GM10266 (cell line): ENCODE measurements around the gene SLC8B1.

ENCODE experiments used
- DNase-seq: peaks from one replicate; pipeline ENCODE4 v3.0.0; 2012; ENCODE audit errors: extremely low spot score
- TF ChIP-seq, protein P1 (sequence below): IDR thresholded peaks from 2 replicates; pipeline ENCODE4 v1.5.1; 2012; ENCODE audit warnings: mild to moderate bottlenecking, low read depth; ENCODE audit not compliant: control insufficient read depth, insufficient read depth; ENCODE audit errors: missing control alignments

The SLC8B1 gene

DNA sequence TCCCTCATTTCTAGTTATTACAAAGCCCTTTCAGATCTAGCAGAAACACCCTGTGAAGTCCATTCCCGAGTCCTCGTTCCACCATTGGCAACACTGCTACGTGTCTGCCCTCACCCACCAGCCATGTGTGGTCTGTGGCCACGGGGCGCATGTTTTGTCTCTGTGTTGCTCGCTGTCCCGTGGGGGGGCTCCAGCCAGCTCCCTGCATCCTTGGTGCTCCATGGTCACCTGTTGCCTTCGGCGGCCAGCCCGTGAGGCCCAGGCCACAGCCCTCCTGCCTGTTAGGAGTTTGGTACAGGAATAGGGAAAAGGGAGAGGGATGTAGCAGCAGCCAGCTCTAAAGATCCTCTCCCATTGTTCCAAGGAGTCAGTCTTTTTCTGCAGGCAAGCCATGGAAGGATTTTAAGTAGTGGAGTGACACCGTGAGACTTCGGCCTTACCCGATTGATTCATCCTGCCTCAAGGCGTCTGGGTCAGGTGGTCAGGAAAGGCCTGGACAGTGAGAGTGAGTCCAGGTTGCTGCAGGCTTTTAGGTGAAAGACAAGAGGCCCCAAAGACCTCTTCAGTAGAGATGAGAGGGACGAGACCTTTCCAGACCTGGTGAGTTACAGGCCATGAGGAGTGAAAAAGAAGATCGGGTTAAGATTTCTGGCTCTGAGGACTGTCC, 83.4 kb downstream of the SLC8B1 start:
- TF ChIP-seq, protein P1, sequence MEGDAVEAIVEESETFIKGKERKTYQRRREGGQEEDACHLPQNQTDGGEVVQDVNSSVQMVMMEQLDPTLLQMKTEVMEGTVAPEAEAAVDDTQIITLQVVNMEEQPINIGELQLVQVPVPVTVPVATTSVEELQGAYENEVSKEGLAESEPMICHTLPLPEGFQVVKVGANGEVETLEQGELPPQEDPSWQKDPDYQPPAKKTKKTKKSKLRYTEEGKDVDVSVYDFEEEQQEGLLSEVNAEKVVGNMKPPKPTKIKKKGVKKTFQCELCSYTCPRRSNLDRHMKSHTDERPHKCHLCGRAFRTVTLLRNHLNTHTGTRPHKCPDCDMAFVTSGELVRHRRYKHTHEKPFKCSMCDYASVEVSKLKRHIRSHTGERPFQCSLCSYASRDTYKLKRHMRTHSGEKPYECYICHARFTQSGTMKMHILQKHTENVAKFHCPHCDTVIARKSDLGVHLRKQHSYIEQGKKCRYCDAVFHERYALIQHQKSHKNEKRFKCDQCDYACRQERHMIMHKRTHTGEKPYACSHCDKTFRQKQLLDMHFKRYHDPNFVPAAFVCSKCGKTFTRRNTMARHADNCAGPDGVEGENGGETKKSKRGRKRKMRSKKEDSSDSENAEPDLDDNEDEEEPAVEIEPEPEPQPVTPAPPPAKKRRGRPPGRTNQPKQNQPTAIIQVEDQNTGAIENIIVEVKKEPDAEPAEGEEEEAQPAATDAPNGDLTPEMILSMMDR = no peak
- DNase-seq = no peak

DNA sequence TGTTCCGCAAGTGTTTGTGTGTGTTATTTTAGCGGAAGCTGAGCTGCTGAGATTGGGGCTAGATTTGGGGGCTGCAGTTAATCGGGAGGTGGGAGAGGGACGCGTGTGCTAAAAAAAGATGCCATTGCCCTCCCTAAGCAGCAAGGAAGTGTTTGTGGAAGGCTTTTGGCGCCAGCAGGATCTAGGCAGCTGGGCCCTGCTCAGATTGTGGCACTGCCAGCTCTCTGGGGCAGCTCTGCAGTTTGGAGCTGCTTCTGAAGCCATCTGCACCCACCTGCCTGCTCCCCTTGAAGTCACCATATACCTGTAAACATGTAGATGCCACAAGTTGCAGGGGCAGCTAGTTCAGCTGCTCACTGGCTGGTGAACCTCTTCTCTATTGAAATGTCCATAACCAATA, 84.9 kb downstream of the SLC8B1 start:
- TF ChIP-seq, protein P1 = no peak
- DNase-seq = no peak

DNA sequence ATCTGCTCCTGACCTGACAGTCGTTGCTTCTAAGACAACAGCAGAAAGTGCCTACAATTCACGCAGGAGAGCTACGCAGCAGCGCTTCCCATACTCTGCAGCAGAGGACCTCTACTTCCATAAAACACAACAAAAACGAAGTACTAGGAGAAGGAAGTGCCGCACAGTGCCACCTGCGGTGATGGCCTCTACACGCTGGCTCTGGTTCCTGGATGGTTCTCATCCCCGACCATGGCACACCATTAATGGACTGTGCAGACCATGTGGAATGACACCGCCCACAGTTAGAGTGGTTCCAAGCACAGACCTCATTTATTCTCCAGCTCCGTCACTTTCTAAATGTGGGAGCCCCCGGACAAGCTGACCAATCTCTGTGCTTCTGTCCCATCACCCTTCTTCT, 85.4 kb downstream of the SLC8B1 start:
- DNase-seq = no peak
- TF ChIP-seq, protein P1 = no peak

DNA sequence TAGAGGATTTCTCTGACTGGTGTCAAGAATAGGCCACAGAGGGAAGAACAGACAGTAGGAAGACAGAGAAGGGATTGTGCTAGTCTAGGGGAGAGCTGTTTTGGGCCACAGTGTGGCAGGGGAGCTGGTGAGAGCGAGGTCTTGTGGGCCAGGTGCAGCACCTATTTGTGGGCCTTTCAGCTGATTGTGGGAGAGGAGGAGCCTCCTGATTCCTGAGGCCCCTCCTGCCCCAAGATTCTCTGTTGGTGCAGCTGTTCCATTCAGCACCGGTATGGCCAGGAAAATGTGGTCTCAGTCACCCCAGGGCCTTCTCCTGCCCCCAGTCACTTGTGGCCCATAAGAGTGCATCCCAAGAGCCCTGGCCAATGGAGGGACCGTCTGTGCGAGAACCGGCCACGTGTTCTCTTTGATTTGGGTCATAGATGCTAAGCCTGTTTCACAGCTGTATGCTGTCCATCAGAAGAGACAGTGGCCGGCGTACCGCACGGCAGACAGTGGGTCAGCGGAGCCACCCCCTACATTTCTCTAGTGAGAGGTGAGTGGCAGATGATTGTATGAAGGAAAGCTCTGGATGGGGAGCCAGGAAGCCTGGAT, 86.0 kb downstream of the SLC8B1 start:
- TF ChIP-seq, protein P1 = no peak

More for the DNA sequence above, 86.0 kb downstream of the SLC8B1 start:
- DNase-seq = no peak
